Cardiac fibroblast (primary cell): ENCODE results near the gene SKP2.
A peak's percentile ranks its signal among the peaks of the same experiment; 100 is the strongest.
"Not testable (repeated sequence)": the region's sequence is repeated elsewhere in the genome, so short reads cannot be mapped to it uniquely, and the experiment has no call there.

ENCODE experiments used
- DNase-seq, 2 donors: peaks; one replicate each; pipeline versions ENCODE4 v3.0.0 to v3.0.0-alpha.2; 2010; ENCODE audit warnings: low read depth in 2 of 2
- H3K4me3 ChIP-seq, 2 donors: replicated peaks in 1 of 2; 1 replicate in 1 of 2; 2 replicates in 1 of 2; pipeline ENCODE4 v1.5.1; 2011; ENCODE audit warnings: low read depth in 2 of 2, low read length in 2 of 2, mild to moderate bottlenecking in 2 of 2, moderate library complexity in 1 of 2
- CTCF ChIP-seq: IDR thresholded peaks from one replicate; pipeline ENCODE4 v1.5.1; 2011; ENCODE audit warnings: low read depth, mild to moderate bottlenecking, low read length, inconsistent platforms

The SKP2 gene

GRCh38 chr5:36177715-36178523, 26.0 kb downstream of the SKP2 start:
- H3K4me3 ChIP-seq, result no peak overlapping the region
- TF ChIP-seq CTCF, result peak; percentile 48
- peak; percentile 67 to 79 for DNase-seq

- DNase-seq, result no peak
- TF ChIP-seq CTCF, result no peak
- H3K4me3 ChIP-seq, result no peak overlapping the region
Observed at GRCh38 chr5:36178524-36178890, 26.6 kb downstream of the SKP2 start.

GRCh38 chr5:36179950-36180349, 28.0 kb downstream of the SKP2 start:
- no peak for TF ChIP-seq CTCF

GRCh38 chr5:36180556-36181350, 28.8 kb downstream of the SKP2 start:
- no peak overlapping the region for H3K4me3 ChIP-seq
- no peak for TF ChIP-seq CTCF
- DNase-seq, result no peak

More at GRCh38 chr5:36179950-36180349, 28.0 kb downstream of the SKP2 start:
- no peak overlapping the region for H3K4me3 ChIP-seq
- DNase-seq, result no peak

- H3K4me3 ChIP-seq, result no peak overlapping the region
- no peak for TF ChIP-seq CTCF
- no peak for DNase-seq
Observed at GRCh38 chr5:36181774-36182173, 29.9 kb downstream of the SKP2 start.

GRCh38 chr5:36184408-36184807, 32.5 kb downstream of the SKP2 start:
- H3K4me3 ChIP-seq, DNase-seq: not testable (repeated sequence)

- no peak for DNase-seq
- TF ChIP-seq CTCF, result no peak
Observed at GRCh38 chr5:36193746-36194145, 41.8 kb downstream of the SKP2 start.

More at GRCh38 chr5:36193746-36194145, 41.8 kb downstream of the SKP2 start:
- H3K4me3 ChIP-seq, result no peak overlapping the region
